ENCODE data around the gene SSTR5. TPM values are rescaled to one million over a fixed set of nuclear protein-coding genes. Genes with fewer than 3 reads are reported as not detected.
A peak's percentile ranks its signal among the peaks of the same experiment; 100 is the strongest.

The SSTR5 gene
- total RNA-seq, 1 donor from 2014 or later: 1.3 TPM

DNA sequence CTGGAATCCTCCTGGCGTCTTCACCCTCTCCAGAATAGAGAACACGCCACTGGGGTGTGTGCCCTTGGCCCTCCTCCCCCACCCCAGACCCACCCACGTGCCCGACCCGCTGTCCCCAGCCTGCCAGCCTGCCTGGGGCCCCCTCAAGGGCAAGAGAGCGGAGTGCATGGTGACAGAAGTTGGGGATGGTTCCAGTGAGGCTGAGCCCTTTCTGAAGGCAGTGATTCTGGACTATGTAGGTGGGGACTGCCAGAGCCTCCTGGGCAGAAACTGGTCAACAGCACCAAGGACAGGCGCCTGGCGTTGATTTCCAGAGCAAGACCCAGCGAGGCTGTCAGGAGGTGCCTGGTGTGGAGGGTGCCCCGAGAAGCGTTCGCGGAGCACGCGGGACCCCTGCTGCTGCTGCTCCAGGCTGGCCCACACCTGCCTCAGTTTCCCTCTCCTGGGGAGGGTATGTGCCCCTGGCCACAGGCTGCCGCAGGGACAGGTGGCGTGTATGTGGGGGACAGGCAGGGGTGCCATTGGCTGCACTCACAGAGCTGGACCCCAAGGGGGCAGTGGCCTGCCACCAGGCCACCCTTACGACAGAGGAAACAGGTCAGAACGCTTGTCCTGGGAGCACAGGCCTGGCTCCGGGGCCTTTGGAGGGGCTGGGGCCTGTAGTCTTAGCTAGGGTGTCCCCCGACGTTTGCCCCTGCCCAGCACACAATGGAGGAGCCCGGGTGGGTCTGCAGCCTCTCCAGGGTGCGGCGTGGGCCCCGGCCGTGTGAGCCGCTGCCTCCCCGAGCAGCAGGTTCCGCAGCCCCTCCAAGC is 1.2 kb downstream of the SSTR5 start:
- DNase-seq: peak; percentile 27
- TF ChIP-seq, protein P1, sequence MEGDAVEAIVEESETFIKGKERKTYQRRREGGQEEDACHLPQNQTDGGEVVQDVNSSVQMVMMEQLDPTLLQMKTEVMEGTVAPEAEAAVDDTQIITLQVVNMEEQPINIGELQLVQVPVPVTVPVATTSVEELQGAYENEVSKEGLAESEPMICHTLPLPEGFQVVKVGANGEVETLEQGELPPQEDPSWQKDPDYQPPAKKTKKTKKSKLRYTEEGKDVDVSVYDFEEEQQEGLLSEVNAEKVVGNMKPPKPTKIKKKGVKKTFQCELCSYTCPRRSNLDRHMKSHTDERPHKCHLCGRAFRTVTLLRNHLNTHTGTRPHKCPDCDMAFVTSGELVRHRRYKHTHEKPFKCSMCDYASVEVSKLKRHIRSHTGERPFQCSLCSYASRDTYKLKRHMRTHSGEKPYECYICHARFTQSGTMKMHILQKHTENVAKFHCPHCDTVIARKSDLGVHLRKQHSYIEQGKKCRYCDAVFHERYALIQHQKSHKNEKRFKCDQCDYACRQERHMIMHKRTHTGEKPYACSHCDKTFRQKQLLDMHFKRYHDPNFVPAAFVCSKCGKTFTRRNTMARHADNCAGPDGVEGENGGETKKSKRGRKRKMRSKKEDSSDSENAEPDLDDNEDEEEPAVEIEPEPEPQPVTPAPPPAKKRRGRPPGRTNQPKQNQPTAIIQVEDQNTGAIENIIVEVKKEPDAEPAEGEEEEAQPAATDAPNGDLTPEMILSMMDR (IDR thresholded peaks at IDR 0.05; ENCODE audit: partially characterized antibody, unreplicated experiment): peak; percentile 45
- Mint-ChIP-seq H3K27me3 (ENCODE audit: unreplicated experiment) (peaks cover 8% of the 10 kb centered on the region), H3K4me3 (ENCODE audit: unreplicated experiment) (no peak overlapping the region), H3K36me3 (ENCODE audit: unreplicated experiment) (no peaks in the 10 kb centered on the region), H3K27ac (ENCODE audit: unreplicated experiment) (no peak overlapping the region), H3K4me1 (ENCODE audit: low read depth, unreplicated experiment) (peaks cover 10% of the 10 kb centered on the region), H3K9me3 (ENCODE audit: unreplicated experiment) (peaks cover 14% of the 10 kb centered on the region)

DNA sequence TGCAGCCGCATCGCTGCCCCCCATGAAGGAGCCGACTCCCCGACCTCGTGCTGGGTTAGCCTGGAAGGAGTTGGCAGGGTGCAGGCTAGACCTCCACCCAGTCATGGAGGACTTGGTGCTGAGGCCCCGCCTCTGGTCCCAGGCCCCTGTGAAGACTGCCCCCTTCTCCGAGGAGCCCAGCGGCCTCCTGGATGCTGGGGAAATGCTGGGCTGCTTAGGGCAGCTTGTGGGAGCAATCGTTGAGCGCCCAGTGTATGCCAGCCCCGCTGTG is 1.8 kb downstream of the SSTR5 start:
- Mint-ChIP-seq H3K27ac (ENCODE audit: unreplicated experiment) (no peak overlapping the region), H3K4me3 (ENCODE audit: unreplicated experiment) (no peak overlapping the region), H3K9me3 (ENCODE audit: unreplicated experiment) (peaks cover 14% of the 10 kb centered on the region), H3K36me3 (ENCODE audit: unreplicated experiment) (no peaks in the 10 kb centered on the region), H3K4me1 (ENCODE audit: low read depth, unreplicated experiment) (peaks cover 10% of the 10 kb centered on the region), H3K27me3 (ENCODE audit: unreplicated experiment) (peaks cover 8% of the 10 kb centered on the region)
- DNase-seq: peak; percentile 23
- TF ChIP-seq, protein P1 (IDR thresholded peaks at IDR 0.05; ENCODE audit: partially characterized antibody, unreplicated experiment): no peak

DNA sequence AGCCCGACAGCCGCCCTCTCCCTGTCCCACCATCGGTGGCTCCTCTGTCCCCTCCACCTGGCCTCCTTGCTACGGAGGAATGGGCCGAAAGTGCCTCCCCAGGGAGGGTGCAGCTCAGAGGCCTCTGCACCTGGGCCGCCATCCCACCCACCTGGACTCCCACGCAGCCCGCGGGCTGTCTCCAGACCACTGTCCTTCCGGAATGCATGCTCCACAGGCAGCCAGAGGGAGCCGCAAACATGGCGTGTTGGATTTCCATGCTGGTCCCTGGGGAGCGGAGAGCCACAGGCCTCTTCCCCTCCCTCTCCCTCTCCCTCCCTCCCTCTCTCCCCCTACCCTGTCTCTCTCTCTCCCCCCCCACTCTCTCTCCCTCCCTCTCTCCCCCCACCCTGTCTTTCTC is 3.0 kb downstream of the SSTR5 start:
- TF ChIP-seq, protein P1 (IDR thresholded peaks at IDR 0.05; ENCODE audit: partially characterized antibody, unreplicated experiment): no peak
- peaks cover 8% of the 10 kb centered on the region for H3K27me3 Mint-ChIP-seq (ENCODE audit: unreplicated experiment)
- H3K9me3 Mint-ChIP-seq (ENCODE audit: unreplicated experiment): peaks cover 14% of the 10 kb centered on the region
- H3K4me3 Mint-ChIP-seq (ENCODE audit: unreplicated experiment): no peak overlapping the region
- no peaks in the 10 kb centered on the region for H3K36me3 Mint-ChIP-seq (ENCODE audit: unreplicated experiment)
- H3K27ac Mint-ChIP-seq (ENCODE audit: unreplicated experiment): no peak overlapping the region
- DNase-seq: peak; percentile 67
- H3K4me1 Mint-ChIP-seq (ENCODE audit: low read depth, unreplicated experiment): peaks cover 10% of the 10 kb centered on the region

DNA sequence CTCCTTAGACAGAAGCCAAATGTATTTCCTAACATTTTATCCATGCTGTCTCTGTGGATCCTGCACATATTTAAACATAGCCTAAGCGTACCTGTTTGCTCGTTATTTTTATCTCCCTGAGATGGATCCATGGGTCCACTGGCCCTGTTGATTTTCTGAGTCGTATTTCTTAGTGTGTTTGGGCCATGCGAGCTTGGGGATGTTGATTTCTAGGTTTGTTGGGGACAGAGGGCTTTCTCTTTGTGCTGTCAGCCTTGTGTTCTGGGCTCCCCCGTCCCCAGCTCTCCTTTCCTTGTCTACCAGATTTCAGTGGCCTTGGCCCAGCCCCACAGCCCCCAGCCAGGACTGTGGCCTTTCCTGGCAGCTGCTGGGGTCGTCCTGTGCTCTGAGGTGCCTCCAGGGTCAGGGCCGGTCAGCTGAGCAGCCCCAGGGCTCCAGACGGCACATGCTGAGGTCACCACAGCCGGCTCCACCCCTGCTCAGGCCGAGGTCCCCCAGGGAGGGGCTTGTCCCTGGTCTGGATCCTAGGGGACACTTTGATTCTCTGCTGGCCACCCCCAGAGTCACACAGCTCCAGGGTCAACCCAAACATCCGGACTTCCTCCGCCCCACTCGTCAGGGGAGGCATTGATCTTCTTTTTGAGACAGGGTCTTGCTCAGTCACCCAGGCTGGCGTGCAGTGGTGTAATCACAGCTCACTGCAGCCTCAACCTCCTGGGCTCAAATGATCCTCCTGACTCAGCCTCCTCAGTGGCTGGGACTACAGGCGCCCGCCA is 4.4 kb downstream of the SSTR5 start:
- H3K27me3 Mint-ChIP-seq (ENCODE audit: unreplicated experiment): peaks cover 8% of the 10 kb centered on the region

More for the DNA sequence above, 4.4 kb downstream of the SSTR5 start:
- H3K27ac Mint-ChIP-seq (ENCODE audit: unreplicated experiment): peak overlapping the region; percentile 84
- no peaks in the 10 kb centered on the region for H3K36me3 Mint-ChIP-seq (ENCODE audit: unreplicated experiment)
- TF ChIP-seq, protein P1 (IDR thresholded peaks at IDR 0.05; ENCODE audit: partially characterized antibody, unreplicated experiment): no peak
- H3K4me3 Mint-ChIP-seq (ENCODE audit: unreplicated experiment): peak overlapping the region; percentile 46
- peak; percentile 67 for DNase-seq
- peaks cover 10% of the 10 kb centered on the region for H3K4me1 Mint-ChIP-seq (ENCODE audit: low read depth, unreplicated experiment)
- H3K9me3 Mint-ChIP-seq (ENCODE audit: unreplicated experiment): peaks cover 14% of the 10 kb centered on the region
